Fibroblast of skin of right quadriceps (primary cell): ENCODE results near the gene PDE6D.
"Not testable (repeated sequence)": the region's sequence is repeated elsewhere in the genome, so short reads cannot be mapped to it uniquely, and the experiment has no call there.

Experiments
- DNase-seq: peaks from one replicate; pipeline ENCODE4 v3.0.0-alpha.2; 2013

The PDE6D gene

GRCh38 chr2:231718799-231719198 lies 62.3 kb downstream of the PDE6D start:
- no peak for DNase-seq

- DNase-seq = peak; percentile 47
These were observed 63.6 kb downstream of the PDE6D start for GRCh38 chr2:231717281-231718171.

- peak; percentile 34 for DNase-seq
These were observed 64.3 kb downstream of the PDE6D start for GRCh38 chr2:231716666-231717280.

- peak; percentile 72 for DNase-seq
These were observed 65.0 kb downstream of the PDE6D start for GRCh38 chr2:231715988-231716616.

- DNase-seq = no peak
These were observed 65.6 kb downstream of the PDE6D start for GRCh38 chr2:231715499-231715837.

- peak; percentile 55 for DNase-seq
These were observed 66.2 kb downstream of the PDE6D start for GRCh38 chr2:231714639-231715498.

GRCh38 chr2:231713730-231714638 lies 67.1 kb downstream of the PDE6D start:
- DNase-seq = peak; percentile 86

GRCh38 chr2:231713406-231713729 lies 67.7 kb downstream of the PDE6D start:
- peak; percentile 9 for DNase-seq

GRCh38 chr2:231712451-231713021 lies 68.5 kb downstream of the PDE6D start:
- DNase-seq = not testable (repeated sequence)

- no peak for DNase-seq
These were observed 69.2 kb downstream of the PDE6D start for GRCh38 chr2:231711677-231712450.

GRCh38 chr2:231710799-231711676 lies 70.0 kb downstream of the PDE6D start:
- no peak for DNase-seq

GRCh38 chr2:231709981-231710798 lies 70.9 kb downstream of the PDE6D start:
- DNase-seq = peak; percentile 85

- no peak for DNase-seq
These were observed 71.5 kb downstream of the PDE6D start for GRCh38 chr2:231709636-231709980.

GRCh38 chr2:231708773-231709635 lies 72.1 kb downstream of the PDE6D start:
- peak; percentile 31 for DNase-seq

GRCh38 chr2:231707927-231708772 lies 72.9 kb downstream of the PDE6D start, which contains the start of gene PTMA:
TSS of gene PTMA (plus strand) at chr2:231708525. CDS start at chr2:231708707, 182 bp downstream.
- DNase-seq = peak; percentile 100

GRCh38 chr2:231707625-231707926 lies 73.5 kb downstream of the PDE6D start:
- peak; percentile 42 for DNase-seq
